ENCODE measurements around the gene HEMK1. TPM values are rescaled to one million over a fixed set of nuclear protein-coding genes. Genes with fewer than 3 reads are reported as not detected.

The HEMK1 gene
- total RNA-seq, 1 donor from 2014 or later, result 15.2 TPM

DNA sequence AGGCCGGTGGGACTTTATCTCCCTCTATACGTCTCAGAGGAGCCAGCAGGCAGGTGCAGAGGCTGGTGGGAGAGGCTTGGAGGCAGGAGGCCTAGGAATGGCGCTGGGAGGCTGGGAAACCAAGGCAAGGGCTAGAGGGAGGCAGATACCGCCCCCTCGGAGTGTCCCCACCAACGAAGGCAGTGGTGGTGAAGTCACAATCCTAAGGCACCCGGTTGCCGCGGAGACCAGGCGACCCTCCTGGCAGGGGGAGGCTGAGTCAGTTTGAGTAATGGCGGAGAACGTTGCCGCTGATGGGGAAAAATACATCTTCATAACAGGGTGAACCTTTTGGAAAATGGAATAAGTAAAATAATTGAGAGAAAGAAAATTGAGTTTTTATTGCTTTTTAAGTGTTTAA is 36.0 kb upstream of the HEMK1 start:
- no peak overlapping the region for H3K4me3 Mint-ChIP-seq (ENCODE audit: unreplicated experiment)
- H3K36me3 Mint-ChIP-seq (ENCODE audit: low read depth), result no peaks in the 10 kb centered on the region
- no peak overlapping the region for H3K27ac Mint-ChIP-seq (ENCODE audit: unreplicated experiment)
- peaks cover 42% of the 10 kb centered on the region for H3K27me3 Mint-ChIP-seq (ENCODE audit: low read depth)
- H3K4me1 Mint-ChIP-seq (ENCODE audit: low read depth), result peaks cover 8% of the 10 kb centered on the region
- TF ChIP-seq, protein P1, sequence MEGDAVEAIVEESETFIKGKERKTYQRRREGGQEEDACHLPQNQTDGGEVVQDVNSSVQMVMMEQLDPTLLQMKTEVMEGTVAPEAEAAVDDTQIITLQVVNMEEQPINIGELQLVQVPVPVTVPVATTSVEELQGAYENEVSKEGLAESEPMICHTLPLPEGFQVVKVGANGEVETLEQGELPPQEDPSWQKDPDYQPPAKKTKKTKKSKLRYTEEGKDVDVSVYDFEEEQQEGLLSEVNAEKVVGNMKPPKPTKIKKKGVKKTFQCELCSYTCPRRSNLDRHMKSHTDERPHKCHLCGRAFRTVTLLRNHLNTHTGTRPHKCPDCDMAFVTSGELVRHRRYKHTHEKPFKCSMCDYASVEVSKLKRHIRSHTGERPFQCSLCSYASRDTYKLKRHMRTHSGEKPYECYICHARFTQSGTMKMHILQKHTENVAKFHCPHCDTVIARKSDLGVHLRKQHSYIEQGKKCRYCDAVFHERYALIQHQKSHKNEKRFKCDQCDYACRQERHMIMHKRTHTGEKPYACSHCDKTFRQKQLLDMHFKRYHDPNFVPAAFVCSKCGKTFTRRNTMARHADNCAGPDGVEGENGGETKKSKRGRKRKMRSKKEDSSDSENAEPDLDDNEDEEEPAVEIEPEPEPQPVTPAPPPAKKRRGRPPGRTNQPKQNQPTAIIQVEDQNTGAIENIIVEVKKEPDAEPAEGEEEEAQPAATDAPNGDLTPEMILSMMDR (IDR thresholded peaks at IDR 0.05), result no peak
- no peaks in the 10 kb centered on the region for H3K9me3 Mint-ChIP-seq (ENCODE audit: low read depth)
- DNase-seq (ENCODE audit: low spot score), result no peak

DNA sequence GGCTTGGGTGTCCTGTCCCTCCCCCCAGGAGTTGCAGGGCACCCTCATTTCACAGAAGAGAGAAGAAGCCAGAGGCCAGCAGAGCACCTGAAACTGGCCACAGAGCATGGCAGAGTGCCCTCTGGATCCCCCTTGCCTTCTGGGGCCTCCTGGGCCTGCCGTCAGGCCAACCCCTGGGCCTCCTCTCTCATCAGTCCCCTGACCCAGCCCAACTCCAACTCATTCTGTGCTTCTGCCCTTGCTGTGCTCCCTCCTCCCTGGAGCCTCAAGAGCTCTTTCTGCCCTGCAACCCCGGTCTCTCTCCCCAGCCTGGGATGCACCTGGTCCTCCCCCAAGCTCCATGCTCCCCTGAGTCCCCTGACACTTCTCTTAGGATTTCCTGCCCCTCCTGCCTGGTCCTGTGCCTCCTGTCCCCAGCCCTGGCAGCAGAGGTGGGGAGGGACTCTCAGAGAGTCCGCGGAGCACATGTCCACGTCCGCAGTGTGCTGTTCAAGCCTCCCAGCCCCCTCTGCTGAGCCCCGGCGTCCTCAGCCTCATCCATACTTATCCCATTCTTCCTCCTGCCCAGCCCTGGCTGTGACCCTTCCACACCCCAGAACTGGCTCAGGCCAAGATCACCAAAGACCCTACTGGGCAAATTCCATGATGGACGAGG is 35.4 kb upstream of the HEMK1 start:
- Mint-ChIP-seq H3K4me1 (ENCODE audit: low read depth) (peaks cover 8% of the 10 kb centered on the region), H3K27ac (ENCODE audit: unreplicated experiment) (no peak overlapping the region), H3K27me3 (ENCODE audit: low read depth) (peaks cover 47% of the 10 kb centered on the region), H3K36me3 (ENCODE audit: low read depth) (no peaks in the 10 kb centered on the region), H3K4me3 (ENCODE audit: unreplicated experiment) (no peak overlapping the region), H3K9me3 (ENCODE audit: low read depth) (no peaks in the 10 kb centered on the region)
- DNase-seq (ENCODE audit: low spot score), result no peak
- TF ChIP-seq, protein P1 (IDR thresholded peaks at IDR 0.05), result no peak

DNA sequence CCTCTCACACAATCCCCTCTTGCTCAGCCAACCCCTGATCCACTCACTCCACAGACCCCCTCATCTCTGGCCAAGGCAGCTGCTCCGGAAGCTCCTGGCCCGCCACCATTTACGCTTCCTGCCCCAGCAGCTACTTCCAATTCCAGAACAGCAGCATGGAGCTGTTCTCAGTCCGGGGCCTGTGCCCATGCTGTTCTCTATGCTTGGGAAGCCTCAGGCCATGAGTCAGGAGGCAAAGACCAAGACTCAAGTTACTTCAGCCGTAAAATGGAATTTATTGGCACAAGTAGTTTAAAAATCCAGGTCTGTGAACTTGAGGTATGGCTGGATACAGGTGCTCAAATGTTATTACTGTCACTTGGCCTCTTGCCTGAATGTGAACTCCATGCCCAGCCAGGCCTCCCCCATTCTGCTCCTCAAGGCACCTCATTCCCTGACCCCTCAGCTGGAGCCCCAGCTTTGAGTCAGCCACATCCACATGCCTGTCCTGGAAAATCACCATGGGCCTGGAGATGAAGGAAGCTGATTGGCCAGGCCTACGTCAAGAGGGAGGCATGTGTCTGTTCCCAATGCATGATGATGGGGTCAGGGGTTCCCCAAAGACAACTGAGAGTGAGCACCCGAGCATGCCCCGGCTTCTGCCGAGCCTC is 34.5 kb upstream of the HEMK1 start:
- Mint-ChIP-seq H3K27ac (ENCODE audit: unreplicated experiment) (no peak overlapping the region), H3K9me3 (ENCODE audit: low read depth) (no peaks in the 10 kb centered on the region), H3K4me1 (ENCODE audit: low read depth) (peaks cover 8% of the 10 kb centered on the region), H3K4me3 (ENCODE audit: unreplicated experiment) (no peak overlapping the region), H3K36me3 (ENCODE audit: low read depth) (no peaks in the 10 kb centered on the region), H3K27me3 (ENCODE audit: low read depth) (peaks cover 47% of the 10 kb centered on the region)
- DNase-seq (ENCODE audit: low spot score), result no peak
- TF ChIP-seq, protein P1 (IDR thresholded peaks at IDR 0.05), result no peak

DNA sequence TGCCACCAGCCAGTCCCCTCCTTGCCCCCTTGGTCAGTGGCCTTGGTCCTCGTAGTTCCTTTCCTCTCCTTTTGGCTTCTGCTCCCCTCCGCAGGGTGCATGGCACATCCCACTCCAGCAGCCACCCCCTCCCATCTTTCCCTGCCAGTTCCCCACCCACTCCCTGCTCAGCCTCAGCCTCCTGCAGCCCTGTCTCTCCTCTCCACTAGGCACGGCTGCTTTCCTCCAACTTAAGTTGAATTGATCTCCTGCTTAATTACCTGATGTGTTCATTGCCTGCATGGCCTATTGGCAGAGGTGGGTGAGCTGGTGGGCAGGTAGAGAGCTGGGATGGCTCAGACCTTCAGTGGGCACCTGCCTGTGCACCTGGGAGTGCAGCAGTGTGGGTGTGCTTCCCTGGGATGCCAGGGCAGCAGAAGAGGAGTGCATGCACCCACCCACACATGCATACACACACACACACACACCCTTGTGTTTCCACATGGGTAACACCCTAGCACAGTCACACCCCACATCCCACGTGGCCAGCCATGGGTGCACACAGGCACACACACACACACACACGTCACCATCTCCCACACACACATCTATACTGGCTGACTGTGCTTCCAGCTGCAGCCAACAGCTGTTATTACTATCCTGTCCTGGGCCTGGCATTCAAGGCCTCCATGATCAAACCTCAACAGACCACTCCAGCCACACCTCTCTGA is 32.7 kb upstream of the HEMK1 start:
- Mint-ChIP-seq H3K9me3 (ENCODE audit: low read depth) (no peaks in the 10 kb centered on the region), H3K36me3 (ENCODE audit: low read depth) (no peaks in the 10 kb centered on the region), H3K4me3 (ENCODE audit: unreplicated experiment) (no peak overlapping the region), H3K27ac (ENCODE audit: unreplicated experiment) (no peak overlapping the region), H3K27me3 (ENCODE audit: low read depth) (peaks cover 53% of the 10 kb centered on the region), H3K4me1 (ENCODE audit: low read depth) (peaks cover 8% of the 10 kb centered on the region)
- TF ChIP-seq, protein P1 (IDR thresholded peaks at IDR 0.05), result no peak
- no peak for DNase-seq (ENCODE audit: low spot score)

DNA sequence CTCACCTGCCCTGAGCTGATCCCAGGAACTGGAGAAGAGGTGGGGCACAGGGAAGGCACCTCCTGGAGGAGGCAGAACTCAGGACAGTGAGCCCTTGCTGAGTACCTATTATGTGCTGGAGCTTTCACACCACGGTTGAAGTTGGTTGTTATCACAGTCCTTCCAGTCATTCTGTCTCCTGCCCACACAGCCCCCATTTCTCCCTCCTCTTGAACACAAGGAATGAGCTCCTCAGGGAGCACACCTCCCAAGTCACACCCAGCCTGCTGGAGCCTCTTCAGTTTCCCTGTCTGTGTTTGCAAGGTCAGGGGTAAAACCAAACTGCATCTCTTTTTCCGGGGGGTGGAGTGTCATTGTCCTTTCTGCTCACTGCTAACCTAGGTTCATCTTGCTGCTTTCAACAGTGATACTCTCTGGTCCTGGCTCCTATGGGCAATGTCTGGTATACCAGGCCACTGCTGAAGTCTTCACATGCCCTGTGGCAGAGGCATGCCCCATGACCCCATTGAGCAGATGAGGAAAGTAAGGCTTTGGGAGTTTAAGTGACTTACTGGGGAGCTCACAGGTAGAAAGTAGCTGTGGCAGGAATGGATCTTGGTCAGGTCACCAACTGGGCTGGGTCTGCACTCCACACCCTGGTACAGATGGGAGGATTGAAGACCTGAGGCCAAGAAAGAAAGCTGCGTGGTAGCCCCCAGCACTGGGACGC is 31.7 kb upstream of the HEMK1 start:
- Mint-ChIP-seq H3K27ac (ENCODE audit: unreplicated experiment) (no peak overlapping the region), H3K4me3 (ENCODE audit: unreplicated experiment) (no peak overlapping the region), H3K9me3 (ENCODE audit: low read depth) (no peaks in the 10 kb centered on the region), H3K27me3 (ENCODE audit: low read depth) (peaks cover 51% of the 10 kb centered on the region), H3K36me3 (ENCODE audit: low read depth) (no peaks in the 10 kb centered on the region), H3K4me1 (ENCODE audit: low read depth) (no peaks in the 10 kb centered on the region)
- no peak for DNase-seq (ENCODE audit: low spot score)
- TF ChIP-seq, protein P1 (IDR thresholded peaks at IDR 0.05), result no peak

Data from chondrocyte (in vitro differentiated cells).